GM18867 (cell line): ENCODE data around the gene LCN10.
A peak's percentile ranks its signal among the peaks of the same experiment; 100 is the strongest.
"Not testable (repeated sequence)": the region's sequence is repeated elsewhere in the genome, so short reads cannot be mapped to it uniquely, and the experiment has no call there.

Experiments used
- ATAC-seq: cut with Tn5 transposase; IDR thresholded peaks from one replicate; pipeline ENCODE4 v1.9.1; 2021; ENCODE audit warnings: mild to moderate bottlenecking, moderate library complexity; ENCODE audit not compliant: unreplicated experiment

The LCN10 gene

GRCh38 chr9:136704741-136705140 lies 38.0 kb downstream of the LCN10 start:
- ATAC-seq, result not testable (repeated sequence)

DNA sequence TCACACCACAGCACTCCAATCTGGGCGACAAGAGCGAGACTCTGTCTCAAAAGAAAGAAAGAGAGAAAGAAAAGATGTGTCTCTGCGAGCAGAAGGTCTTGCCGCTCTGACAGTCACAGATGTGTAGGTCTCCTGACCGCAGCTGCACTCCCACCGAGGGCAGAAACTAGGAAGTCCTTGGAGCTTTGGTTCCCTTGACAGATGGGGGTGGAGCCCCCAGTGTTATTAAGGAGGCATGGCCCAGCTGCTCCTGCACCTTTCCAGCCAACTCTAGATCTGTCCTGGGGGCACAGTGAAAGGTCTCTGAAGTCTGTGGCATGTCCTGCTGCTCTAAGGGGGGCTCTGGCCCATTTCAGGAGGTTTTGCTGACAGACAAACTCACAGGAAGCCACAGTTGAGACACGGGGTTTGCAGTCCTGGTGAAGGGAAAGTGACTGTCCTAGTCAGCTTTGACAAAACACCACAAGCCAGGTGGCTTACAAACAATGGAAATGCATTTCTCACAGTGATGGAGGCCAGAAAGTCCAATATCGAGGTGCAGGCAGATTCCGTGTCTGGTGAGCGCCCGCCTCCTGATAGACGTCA lies 39.4 kb downstream of the LCN10 start:
- no peak for ATAC-seq

- no peak for ATAC-seq
These were observed 41.1 kb downstream of the LCN10 start for GRCh38 chr9:136701668-136702053.

DNA sequence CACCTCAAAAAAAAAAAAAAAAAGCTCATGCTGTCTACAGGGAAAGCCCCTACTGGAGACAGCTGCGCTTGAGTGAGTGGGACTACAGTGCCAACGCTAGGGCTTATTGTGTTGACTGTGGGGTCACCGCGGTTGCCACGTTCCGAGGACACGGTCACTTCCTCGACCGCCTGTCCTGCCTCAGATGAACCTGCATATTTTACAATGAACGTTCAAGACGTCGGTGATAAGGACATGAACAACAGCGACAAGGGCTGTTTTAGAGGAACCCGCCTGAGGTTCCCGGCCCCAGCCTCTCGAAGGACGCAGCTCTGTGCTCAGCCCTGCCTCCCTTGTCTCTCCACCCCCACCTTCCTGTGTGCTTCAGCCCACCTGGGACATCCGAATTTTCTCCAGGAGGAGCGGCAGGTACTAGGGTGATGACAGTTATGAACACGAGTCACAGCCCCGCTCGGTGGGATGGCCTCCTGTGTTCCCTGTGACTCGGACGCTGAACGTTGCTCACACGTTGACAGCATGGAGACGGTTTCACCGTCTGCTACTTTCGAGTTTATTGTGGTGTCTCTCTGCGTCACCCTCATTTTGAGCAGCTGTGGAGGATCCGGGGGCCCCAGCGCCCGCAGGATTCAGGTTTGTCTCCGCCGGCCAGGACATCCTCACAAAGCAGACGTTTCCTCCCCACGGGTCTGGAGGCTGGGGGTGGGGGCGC lies 41.6 kb downstream of the LCN10 start:
- peak; percentile 70 for ATAC-seq

DNA sequence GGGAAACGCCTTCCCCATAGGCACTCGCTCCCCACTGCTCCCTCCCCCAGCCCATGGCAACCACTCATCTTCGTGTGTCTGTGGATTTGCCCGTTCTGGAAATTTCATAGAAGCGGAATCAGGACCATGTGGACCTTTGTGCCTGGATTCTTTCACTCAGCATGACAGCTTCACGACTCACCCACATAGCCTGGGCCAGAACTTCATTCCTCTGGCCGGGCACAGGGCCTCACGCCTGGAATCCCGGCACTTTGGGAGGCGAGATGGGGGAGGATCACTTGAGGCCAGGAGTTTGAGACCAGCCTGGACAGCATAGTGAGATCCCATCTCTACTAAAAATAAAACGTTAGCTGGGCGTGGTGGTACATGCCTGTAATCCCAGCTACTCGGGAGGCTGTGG lies 42.4 kb downstream of the LCN10 start:
- no peak for ATAC-seq

DNA sequence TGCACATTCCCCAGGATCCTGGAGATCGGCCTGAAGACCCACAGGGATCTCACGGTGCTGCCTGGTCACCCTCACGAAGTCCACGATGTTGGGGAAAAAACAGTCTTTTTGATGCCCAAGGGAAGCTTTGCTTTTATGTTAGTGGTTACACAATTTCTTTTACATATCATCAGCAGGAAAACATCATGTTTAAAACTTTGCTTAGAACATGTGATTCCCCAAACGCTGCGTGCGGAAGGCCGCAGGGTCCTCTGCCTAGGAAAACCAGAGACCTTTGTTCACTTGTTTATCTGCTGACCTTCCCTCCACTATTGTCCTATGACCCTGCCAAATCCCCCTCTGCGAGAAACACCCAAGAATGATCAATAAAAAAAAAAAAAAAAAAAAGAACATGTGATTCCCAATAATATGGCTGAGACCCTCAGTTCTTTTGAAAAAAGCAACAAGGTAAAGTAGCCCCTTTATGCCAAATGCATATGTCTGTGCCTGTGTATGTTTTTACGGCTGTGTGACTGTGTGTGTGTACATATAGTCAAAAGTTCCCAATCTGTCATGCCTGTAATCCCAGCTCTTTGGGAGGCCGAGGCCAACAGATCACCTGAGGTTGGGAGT lies 44.0 kb downstream of the LCN10 start:
- ATAC-seq, result no peak

- no peak for ATAC-seq
These were observed 44.8 kb downstream of the LCN10 start for GRCh38 chr9:136697821-136698526.

DNA sequence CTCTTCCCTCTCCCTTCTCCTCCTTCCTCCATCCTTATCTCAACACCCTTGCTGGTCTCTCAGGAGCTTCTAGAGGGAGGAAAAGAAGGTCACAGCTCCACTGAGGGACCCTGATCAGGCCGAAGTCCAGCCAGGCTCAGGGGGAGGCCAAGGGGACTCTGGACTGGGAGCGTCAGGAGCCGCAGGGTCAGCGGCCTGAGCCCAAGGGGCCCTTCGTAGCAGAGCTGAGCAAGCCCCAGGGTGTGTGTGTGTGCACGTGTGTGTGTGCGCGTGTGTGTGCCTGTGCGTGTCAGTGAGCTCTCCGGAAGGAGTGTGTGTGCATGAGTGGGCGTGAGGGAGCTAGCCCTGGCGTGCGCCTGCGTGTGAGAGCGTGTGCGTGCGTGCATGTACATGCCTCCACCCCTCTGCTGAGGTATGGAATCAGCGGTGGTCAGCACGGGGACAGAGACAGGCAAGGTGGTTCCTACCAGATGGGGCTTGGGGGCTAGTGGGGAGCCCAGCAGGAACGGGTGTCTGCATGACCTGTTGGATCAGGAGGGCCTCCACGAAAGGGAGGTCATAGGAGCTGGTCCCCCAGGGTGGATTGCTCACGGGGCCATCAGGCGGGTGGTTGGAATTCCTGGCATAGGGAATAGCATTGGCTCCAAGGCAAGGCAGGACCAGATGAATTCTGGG lies 45.5 kb downstream of the LCN10 start:
- no peak for ATAC-seq

- ATAC-seq, result no peak
These were observed 46.2 kb downstream of the LCN10 start for GRCh38 chr9:136696502-136696901.

GRCh38 chr9:136695955-136696354 lies 46.8 kb downstream of the LCN10 start:
- ATAC-seq, result no peak

- no peak for ATAC-seq
These were observed 47.3 kb downstream of the LCN10 start for GRCh38 chr9:136695435-136695895.

GRCh38 chr9:136694872-136695247 lies 47.9 kb downstream of the LCN10 start:
- ATAC-seq, result no peak

- no peak for ATAC-seq
These were observed 48.4 kb downstream of the LCN10 start for GRCh38 chr9:136694163-136694871.

GRCh38 chr9:136693490-136694162 lies 49.1 kb downstream of the LCN10 start:
- ATAC-seq, result no peak

DNA sequence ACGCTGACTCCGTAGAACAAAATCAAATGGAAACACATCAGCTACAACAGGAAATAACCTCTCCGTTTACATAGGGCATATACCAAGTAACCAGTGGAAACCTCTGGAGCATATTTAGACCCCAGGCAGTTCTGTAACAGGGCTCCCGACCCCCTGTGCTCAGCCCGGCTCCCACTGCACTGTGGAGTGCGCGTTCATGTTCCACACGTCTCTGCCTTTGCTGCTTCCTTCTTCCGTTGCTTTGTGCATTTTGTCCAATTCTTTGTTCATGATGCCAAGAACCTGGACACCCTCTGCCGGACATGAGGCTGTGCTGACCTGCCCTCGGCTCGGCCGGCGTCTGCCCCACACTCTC lies 49.6 kb downstream of the LCN10 start:
- ATAC-seq, result no peak

DNA sequence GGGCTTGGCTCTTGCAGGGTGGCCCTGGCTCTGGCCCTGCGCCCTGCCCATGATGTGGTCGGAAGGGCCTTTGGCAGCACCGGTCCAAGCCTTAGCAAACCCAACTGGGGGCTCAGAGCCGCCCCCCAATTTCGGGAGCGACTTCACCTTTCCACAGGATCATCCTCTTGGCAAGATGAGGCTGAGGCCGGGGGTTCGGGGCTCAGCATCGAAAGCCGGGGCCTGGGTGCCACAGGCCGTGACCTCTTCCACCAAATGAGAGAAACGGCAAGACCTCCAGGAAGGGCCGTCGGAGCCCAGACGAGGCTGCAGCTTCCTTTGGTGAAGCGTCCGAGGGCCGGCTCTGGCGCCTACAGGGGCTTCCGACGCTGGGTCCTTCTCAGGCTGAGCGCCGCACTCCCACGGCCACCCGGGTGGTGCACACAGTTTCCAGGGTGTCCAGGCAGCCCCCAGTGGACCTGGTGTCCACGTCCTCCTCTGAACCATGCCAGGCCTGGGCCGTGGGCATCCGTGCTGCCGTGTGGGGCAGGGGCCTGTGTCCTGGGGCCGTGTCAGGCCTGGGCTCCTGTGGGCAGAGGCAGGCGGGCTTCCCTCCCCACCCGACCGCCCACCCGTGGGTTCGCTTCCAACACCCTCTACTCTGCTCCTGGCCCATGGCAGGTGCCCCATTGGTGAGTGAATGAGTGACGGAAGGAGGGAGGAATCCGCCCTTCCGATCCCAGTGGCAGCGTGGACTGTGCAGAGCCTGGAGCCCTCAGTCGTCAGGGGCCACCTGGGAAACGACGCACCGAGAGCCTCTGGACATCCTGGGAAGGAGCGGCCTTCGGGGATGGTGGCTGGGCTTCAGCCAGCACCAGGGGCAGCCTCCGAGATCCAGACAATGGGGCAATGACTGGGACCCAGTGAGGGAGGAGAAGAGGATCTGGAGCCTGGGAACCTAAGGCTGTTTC lies 50.3 kb downstream of the LCN10 start:
- ATAC-seq, result no peak

- ATAC-seq, result no peak
These were observed 51.2 kb downstream of the LCN10 start for GRCh38 chr9:136691316-136692184.

DNA sequence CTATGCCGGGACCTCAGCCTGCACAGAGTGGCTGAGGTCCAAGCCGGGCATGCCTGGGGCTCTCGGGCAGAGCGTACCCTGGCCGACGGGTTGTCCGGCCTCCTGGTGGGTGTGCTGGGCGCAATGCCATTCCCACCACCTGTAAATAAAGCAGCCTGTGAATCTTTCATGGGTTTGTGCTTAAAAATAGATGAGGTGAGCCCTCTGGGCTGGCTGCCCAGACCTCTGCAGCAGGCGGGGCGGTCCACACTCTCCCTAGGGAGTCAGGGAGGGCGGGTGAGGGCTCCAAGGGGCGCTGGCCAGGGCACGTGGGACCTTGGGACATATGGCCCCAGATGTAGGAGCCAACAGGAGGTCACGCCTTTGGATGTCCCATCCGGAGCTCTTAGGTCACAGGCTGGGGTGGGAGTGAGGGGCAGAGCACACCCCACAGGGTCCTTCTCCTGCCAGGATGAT lies 51.9 kb downstream of the LCN10 start:
- no peak for ATAC-seq
